Activated CD8-positive, alpha-beta T cell treated with anti-CD3 and anti-CD28 coated beads, Interleukin-2, amount 10 ng/mL, durations not matched to agents 7 days and 5 days (primary cell): Measurements from ENCODE around the gene MAPK1IP1L. TPM values are rescaled to one million over a fixed set of nuclear protein-coding genes. Genes with fewer than 3 reads are reported as not detected.
"Not testable (repeated sequence)": the region's sequence is repeated elsewhere in the genome, so short reads cannot be mapped to it uniquely, and the experiment has no call there.

Source experiments
- ATAC-seq: fragments of 150-1000 bp; cut with Tn5 transposase; one replicate; pipeline ENCODE4 v1.10.0; 2021; ENCODE audit warnings: moderate library complexity
- CTCF ChIA-PET: fragments of 350-600 bp; sonication (Branson Sonifier 250); formaldehyde crosslinking; loops from one replicate; lab custom pipeline; 2021; ENCODE audit warnings: antibody characterized with exemption; lab: Charles Lee
- POLR2A ChIA-PET: fragments of 350-600 bp; sonication (Branson Sonifier 250); formaldehyde crosslinking; loops from one replicate; lab custom pipeline; 2021; ENCODE audit warnings: antibody characterized with exemption; lab: Charles Lee
- DNase-seq: peaks from one replicate; pipeline ENCODE4 v3.0.0-alpha.2; 2020
- H3K27ac Mint-ChIP-seq: one replicate; pipeline ENCODE4 v1.8.0; 2021; ENCODE audit warnings: mild to moderate bottlenecking, mixed read lengths
- H3K27me3 Mint-ChIP-seq: one replicate; pipeline ENCODE4 v1.8.0; 2021; ENCODE audit warnings: low read depth, mixed read lengths
- H3K36me3 Mint-ChIP-seq: one replicate; pipeline ENCODE4 v1.8.0; 2021; ENCODE audit warnings: low read depth, mixed read lengths
- H3K4me1 Mint-ChIP-seq: one replicate; pipeline ENCODE4 v1.8.0; 2021; ENCODE audit warnings: low read depth, mixed read lengths
- H3K4me3 Mint-ChIP-seq: one replicate; pipeline ENCODE4 v1.8.0; 2021; ENCODE audit warnings: mild to moderate bottlenecking, mixed read lengths
- H3K9me3 Mint-ChIP-seq: one replicate; pipeline ENCODE4 v1.8.0; 2022; ENCODE audit warnings: mixed read lengths; ENCODE audit not compliant: insufficient read depth
- total RNA-seq, 2 experiments: library from RNA; stranded (reverse); gene quantifications; one replicate each; pipeline ENCODE4 v1.2.3, GENCODE V29; 2021

The MAPK1IP1L gene
- 100 to 1,000 TPM; 105 to 106 TPM for total RNA-seq

GRCh38 chr14:55051423-55052268 lies at the start of gene MAPK1IP1L:
TSS of gene MAPK1IP1L (plus strand) at chr14:55051647. CDS start at chr14:55061684, 10,037 bp downstream.
- peak within 1 kb of the TSS; percentile 80 for H3K4me3 Mint-ChIP-seq
- H3K27me3 Mint-ChIP-seq, result no peaks in the 10 kb centered on the region
- peak within 1 kb of the TSS; percentile 84 for H3K27ac Mint-ChIP-seq
- ATAC-seq (peak; percentile 96), DNase-seq (peak; percentile 91)
- no peaks in the 10 kb centered on the region for H3K9me3 Mint-ChIP-seq
- POLR2A ChIA-PET, result interaction anchor here (0.5 to 4.3 kb wide), 30 partner anchors 8 to 302 kb away, joined by 3 to 82 read pairs (median 4); partner anchors contain the start of genes DLGAP5, GCH1, LGALS3 and SOCS4
- peaks cover 31% of the 10 kb centered on the region for H3K36me3 Mint-ChIP-seq
- H3K4me1 Mint-ChIP-seq, result peaks cover 39% of the 10 kb centered on the region
- CTCF ChIA-PET, result interaction anchor here (0.6 to 3.0 kb wide), 40 partner anchors 9 to 341 kb away, joined by 3 to 68 read pairs (median 4); partner anchors contain the start of genes DLGAP5, SOCS4 and WDHD1

GRCh38 chr14:55005071-55005470 lies 46.4 kb upstream of the MAPK1IP1L start:
- Mint-ChIP-seq H3K36me3 (peaks cover 48% of the 10 kb centered on the region), H3K9me3 (no peaks in the 10 kb centered on the region), H3K4me1 (peaks cover 12% of the 10 kb centered on the region), H3K4me3 (no peak overlapping the region), H3K27ac (no peak overlapping the region), H3K27me3 (no peaks in the 10 kb centered on the region)
- CTCF ChIA-PET, result no interaction called here
- ATAC-seq, result no peak
- no peak for DNase-seq
- POLR2A ChIA-PET, result interaction anchor here (0.7 kb wide), 1 partner anchor 22 kb away, joined by 5 read pairs; the partner anchor contains the start of genes SOCS4 and WDHD1

- Mint-ChIP-seq H3K4me1 (peaks cover 7% of the 10 kb centered on the region), H3K27ac (no peak overlapping the region), H3K9me3 (peaks cover 3% of the 10 kb centered on the region), H3K27me3 (no peaks in the 10 kb centered on the region), H3K4me3 (no peak overlapping the region), H3K36me3 (peaks cover 50% of the 10 kb centered on the region)
- ChIA-PET POLR2A (interaction anchor here (1.1 kb wide), 1 partner anchor 12 kb away, joined by 5 read pairs; the partner anchor contains the start of genes SOCS4 and WDHD1), CTCF (interaction anchor here (0.6 to 1.2 kb wide), 2 partner anchors 36 to 56 kb away, joined by 3 read pairs; no protein-coding TSS in a partner anchor)
- no peak for ATAC-seq
- DNase-seq, result no peak
Observed at GRCh38 chr14:55015006-55015405, 36.4 kb upstream of the MAPK1IP1L start.

- H3K4me3 Mint-ChIP-seq, result no peak overlapping the region
Observed at GRCh38 chr14:55019968-55020554, 31.4 kb upstream of the MAPK1IP1L start.

GRCh38 chr14:55024365-55024764 lies 27.1 kb upstream of the MAPK1IP1L start:
- not testable (repeated sequence) for ATAC-seq

More at GRCh38 chr14:55019968-55020554, 31.4 kb upstream of the MAPK1IP1L start:
- Mint-ChIP-seq H3K36me3 (peaks cover 46% of the 10 kb centered on the region), H3K27ac (no peak overlapping the region), H3K4me1 (peaks cover 26% of the 10 kb centered on the region), H3K27me3 (no peaks in the 10 kb centered on the region), H3K9me3 (no peaks in the 10 kb centered on the region)
- CTCF ChIA-PET, result interaction anchor here (0.7 kb wide), 1 partner anchor 31 kb away, joined by 4 read pairs; the partner anchor contains the start of gene MAPK1IP1L
- DNase-seq (no peak), ATAC-seq (no peak)
- POLR2A ChIA-PET, result interaction anchor here (0.9 kb wide), 1 partner anchor 171 kb away, joined by 4 read pairs; the partner anchor contains the start of gene DLGAP5

GRCh38 chr14:55025948-55026347 lies 25.5 kb upstream of the MAPK1IP1L start:
- Mint-ChIP-seq H3K27ac (peak overlapping the region; percentile 96), H3K27me3 (no peaks in the 10 kb centered on the region), H3K4me3 (peak overlapping the region; percentile 96), H3K9me3 (no peaks in the 10 kb centered on the region), H3K4me1 (peaks cover 50% of the 10 kb centered on the region), H3K36me3 (peaks cover 41% of the 10 kb centered on the region)
- ATAC-seq (no peak), DNase-seq (no peak)
- ChIA-PET CTCF (interaction anchor here (1.1 to 8.5 kb wide), 4 partner anchors 8 to 52 kb away, joined by 3 to 68 read pairs (median 4); partner anchors contain the start of gene MAPK1IP1L), POLR2A (interaction anchor here (0.7 to 3.7 kb wide), 6 partner anchors 12 to 358 kb away, joined by 4 to 82 read pairs (median 14); partner anchors contain the start of genes DLGAP5 and MAPK1IP1L)

More at GRCh38 chr14:55024365-55024764, 27.1 kb upstream of the MAPK1IP1L start:
- CTCF ChIA-PET, result interaction anchor here (0.9 kb wide), 1 partner anchor 47 kb away, joined by 3 read pairs; no protein-coding TSS in a partner anchor
- H3K4me3 Mint-ChIP-seq, result peak overlapping the region; percentile 4
- POLR2A ChIA-PET, H3K27ac Mint-ChIP-seq, H3K9me3 Mint-ChIP-seq, DNase-seq, H3K27me3 Mint-ChIP-seq: not testable (repeated sequence)
- peaks cover 45% of the 10 kb centered on the region for H3K4me1 Mint-ChIP-seq
- H3K36me3 Mint-ChIP-seq, result peaks cover 45% of the 10 kb centered on the region

GRCh38 chr14:55026441-55026792 lies 25.0 kb upstream of the MAPK1IP1L start:
- no peaks in the 10 kb centered on the region for H3K9me3 Mint-ChIP-seq
- ATAC-seq, result no peak
- H3K36me3 Mint-ChIP-seq, result peaks cover 44% of the 10 kb centered on the region
- H3K4me1 Mint-ChIP-seq, result peaks cover 50% of the 10 kb centered on the region
- no peak for DNase-seq
- no peaks in the 10 kb centered on the region for H3K27me3 Mint-ChIP-seq
- ChIA-PET CTCF (interaction anchor here (0.6 to 8.5 kb wide), 11 partner anchors 9 to 135 kb away, joined by 3 to 68 read pairs (median 4); partner anchors contain the start of gene MAPK1IP1L), POLR2A (interaction anchor here (0.7 to 3.7 kb wide), 22 partner anchors 11 to 1874 kb away, joined by 3 to 82 read pairs (median 4); partner anchors contain the start of genes DLGAP5 and MAPK1IP1L)
- peak overlapping the region; percentile 96 for H3K27ac Mint-ChIP-seq
- H3K4me3 Mint-ChIP-seq, result peak overlapping the region; percentile 96

- Mint-ChIP-seq H3K4me3 (peak within 1 kb of the TSS; percentile 96), H3K27me3 (no peaks in the 10 kb centered on the region), H3K9me3 (no peaks in the 10 kb centered on the region), H3K27ac (peak within 1 kb of the TSS; percentile 96), H3K36me3 (peaks cover 40% of the 10 kb centered on the region), H3K4me1 (peaks cover 49% of the 10 kb centered on the region)
- CTCF ChIA-PET, result interaction anchor here (0.6 to 8.5 kb wide), 11 partner anchors 9 to 134 kb away, joined by 3 to 68 read pairs (median 4); partner anchors contain the start of gene MAPK1IP1L
- peak; percentile 92 for ATAC-seq
- POLR2A ChIA-PET, result interaction anchor here (0.7 to 3.7 kb wide), 28 partner anchors 8 to 1875 kb away, joined by 3 to 82 read pairs (median 4); partner anchors contain the start of genes DLGAP5 and MAPK1IP1L
- peak; percentile 97 for DNase-seq
Observed at GRCh38 chr14:55026793-55027561, 24.5 kb upstream of the MAPK1IP1L start, which contains the start of the genes SOCS4 and WDHD1. TSS of gene SOCS4 (plus strand) at chr14:55027236. CDS start at chr14:55043042, 15,806 bp downstream. TSS of gene WDHD1 (minus strand) at chr14:55027099. CDS start at chr14:55026787, 312 bp downstream.

GRCh38 chr14:55028066-55028465 lies 23.4 kb upstream of the MAPK1IP1L start:
- peaks cover 52% of the 10 kb centered on the region for H3K4me1 Mint-ChIP-seq
- H3K27ac Mint-ChIP-seq, result peak overlapping the region; percentile 96
- ChIA-PET POLR2A (interaction anchor here (0.7 to 3.7 kb wide), 5 partner anchors 9 to 327 kb away, joined by 3 to 82 read pairs (median 12); partner anchors contain the start of genes DLGAP5 and MAPK1IP1L), CTCF (interaction anchor here (1.1 to 8.5 kb wide), 2 partner anchors 10 to 23 kb away, joined by 3 to 68 read pairs; partner anchors contain the start of gene MAPK1IP1L)
- peak overlapping the region; percentile 96 for H3K4me3 Mint-ChIP-seq
- no peak for ATAC-seq
- H3K27me3 Mint-ChIP-seq, result no peaks in the 10 kb centered on the region
- H3K36me3 Mint-ChIP-seq, result peaks cover 38% of the 10 kb centered on the region
- DNase-seq, result no peak
- H3K9me3 Mint-ChIP-seq, result no peaks in the 10 kb centered on the region

GRCh38 chr14:55028476-55028875 lies 23.0 kb upstream of the MAPK1IP1L start:
- Mint-ChIP-seq H3K36me3 (peaks cover 36% of the 10 kb centered on the region), H3K27ac (peak overlapping the region; percentile 96), H3K4me3 (peak overlapping the region; percentile 96), H3K4me1 (peaks cover 50% of the 10 kb centered on the region), H3K27me3 (no peaks in the 10 kb centered on the region), H3K9me3 (no peaks in the 10 kb centered on the region)
- ATAC-seq (no peak), DNase-seq (no peak)
- CTCF ChIA-PET, result interaction anchor here (1.1 to 8.5 kb wide), 2 partner anchors 10 to 23 kb away, joined by 3 to 68 read pairs; partner anchors contain the start of gene MAPK1IP1L
- POLR2A ChIA-PET, result interaction anchor here (0.7 to 3.7 kb wide), 4 partner anchors 9 to 327 kb away, joined by 3 to 82 read pairs (median 16); partner anchors contain the start of gene MAPK1IP1L
